Mesothelial cell of epicardium (in vitro differentiated cells): Measurements from ENCODE around the gene TFPI2. TPM values are rescaled to one million over a fixed set of nuclear protein-coding genes. Genes with fewer than 3 reads are reported as not detected.
"Not testable (repeated sequence)": the region's sequence is repeated elsewhere in the genome, so short reads cannot be mapped to it uniquely, and the experiment has no call there.

Experiments
- DNase-seq, 2 experiments: peaks; one replicate each; pipeline ENCODE4 v3.0.0; 2021; ENCODE audit warnings: low spot score in 2 of 2; ENCODE audit not compliant: unreplicated experiment in 2 of 2
- H3K27ac Mint-ChIP-seq: 2 replicates; pipeline ENCODE4 v1.8.0; 2021; ENCODE audit warnings: mixed read lengths
- H3K27me3 Mint-ChIP-seq: 2 replicates; pipeline ENCODE4 v1.8.0; 2021; ENCODE audit warnings: low read depth, mixed read lengths
- H3K36me3 Mint-ChIP-seq: 2 replicates; pipeline ENCODE4 v1.8.0; 2021; ENCODE audit warnings: mixed read lengths
- H3K4me1 Mint-ChIP-seq: 2 replicates; pipeline ENCODE4 v1.8.0; 2021; ENCODE audit warnings: mixed read lengths
- H3K4me3 Mint-ChIP-seq: 2 replicates; pipeline ENCODE4 v1.8.0; 2021; ENCODE audit warnings: mild to moderate bottlenecking, moderate library complexity, mixed read lengths
- H3K9me3 Mint-ChIP-seq: 2 replicates; pipeline ENCODE4 v1.8.0; 2021; ENCODE audit warnings: mixed read lengths
- CTCF ChIP-seq: fragments of 200-600 bp; sonication (generic); IDR thresholded peaks from one replicate; pipeline ENCODE4 v1.5.0; 2021; ENCODE audit warnings: antibody characterized with exemption; ENCODE audit not compliant: unreplicated experiment
- total RNA-seq: library from RNA; stranded (reverse); gene quantifications from 3 replicates; pipeline ENCODE4 v1.2.1, GENCODE V29; 2021

Gene TFPI2
- total RNA-seq, 1 donor from 2014 or later = 69.4 TPM

DNA sequence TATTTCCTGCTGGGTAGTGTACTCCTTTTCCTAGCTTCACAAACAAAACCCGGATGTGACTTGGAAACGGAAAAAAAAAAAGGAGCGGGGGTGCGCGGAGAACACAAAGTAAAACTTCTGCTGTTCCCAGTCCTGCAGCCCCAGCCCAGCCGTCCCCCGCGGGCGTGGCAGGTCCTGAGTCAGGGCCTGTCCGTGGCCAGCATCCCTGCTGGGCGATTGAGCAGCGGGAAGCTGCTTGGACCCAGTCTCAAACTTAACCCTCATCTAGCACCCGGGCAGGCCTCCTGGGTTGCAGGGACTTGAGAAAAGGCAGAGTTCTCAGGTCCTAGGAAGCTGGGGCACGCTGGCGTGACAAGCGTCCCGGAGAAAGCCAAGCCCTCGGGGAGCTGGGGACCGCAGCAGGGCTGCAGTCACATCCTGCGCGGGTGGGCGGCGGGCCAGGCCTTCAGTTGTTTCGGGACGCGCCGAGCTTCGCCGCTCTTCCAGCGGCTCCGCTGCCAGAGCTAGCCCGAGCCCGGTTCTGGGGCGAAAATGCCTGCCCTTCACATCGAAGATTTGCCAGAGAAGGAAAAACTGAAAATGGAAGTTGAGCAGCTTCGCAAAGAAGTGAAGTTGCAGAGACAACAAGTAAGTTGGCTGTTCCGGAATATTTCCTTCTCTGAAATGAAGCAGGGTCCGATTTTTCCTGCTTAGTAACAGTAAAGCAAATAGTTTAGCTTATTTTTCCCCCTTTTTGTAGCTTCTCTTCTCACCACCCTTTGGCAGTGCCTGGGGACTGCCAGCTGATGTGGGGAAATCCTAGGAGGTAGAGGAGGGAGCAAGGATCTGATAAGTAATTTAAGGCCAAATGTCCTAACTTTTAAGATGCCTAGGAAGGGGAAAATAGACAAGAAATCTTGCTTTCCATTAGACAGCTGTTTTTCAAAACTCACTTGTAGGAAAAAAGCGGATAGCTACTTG lies 31.3 kb upstream of the TFPI2 start, which contains the start of gene GNG11:
TSS of gene GNG11 (plus strand) at position 129 of the 960 bp plus-strand sequence. CDS start at position 532, 403 bp downstream.
- H3K27ac Mint-ChIP-seq = peak within 1 kb of the TSS; percentile 92

GRCh38 chr7:93921186-93921585 lies 30.6 kb upstream of the TFPI2 start:
- DNase-seq = no peak
- H3K36me3 Mint-ChIP-seq = no peaks in the 10 kb centered on the region
- H3K4me3 Mint-ChIP-seq = peak overlapping the region; percentile 78
- H3K4me1 Mint-ChIP-seq = peaks cover 15% of the 10 kb centered on the region
- peaks cover 6% of the 10 kb centered on the region for H3K27me3 Mint-ChIP-seq
- H3K9me3 Mint-ChIP-seq = no peaks in the 10 kb centered on the region
- peak overlapping the region; percentile 76 for H3K27ac Mint-ChIP-seq
- no peak for TF ChIP-seq CTCF

More for the DNA sequence above, 31.3 kb upstream of the TFPI2 start, which contains the start of gene GNG11:
- peak within 1 kb of the TSS; percentile 78 for H3K4me3 Mint-ChIP-seq
- DNase-seq = peak; percentile 50 to 73
- peaks cover 6% of the 10 kb centered on the region for H3K36me3 Mint-ChIP-seq
- peaks cover 10% of the 10 kb centered on the region for H3K4me1 Mint-ChIP-seq
- TF ChIP-seq CTCF = no peak
- no peaks in the 10 kb centered on the region for H3K9me3 Mint-ChIP-seq
- peaks cover 6% of the 10 kb centered on the region for H3K27me3 Mint-ChIP-seq

- Mint-ChIP-seq H3K27ac (peak overlapping the region; percentile 76), H3K27me3 (peaks cover 6% of the 10 kb centered on the region), H3K36me3 (no peaks in the 10 kb centered on the region), H3K9me3 (no peaks in the 10 kb centered on the region), H3K4me1 (peaks cover 15% of the 10 kb centered on the region), H3K4me3 (peak overlapping the region; percentile 78)
- TF ChIP-seq CTCF = no peak
- DNase-seq = no peak
These were observed 30.1 kb upstream of the TFPI2 start for GRCh38 chr7:93920496-93921182.

DNA sequence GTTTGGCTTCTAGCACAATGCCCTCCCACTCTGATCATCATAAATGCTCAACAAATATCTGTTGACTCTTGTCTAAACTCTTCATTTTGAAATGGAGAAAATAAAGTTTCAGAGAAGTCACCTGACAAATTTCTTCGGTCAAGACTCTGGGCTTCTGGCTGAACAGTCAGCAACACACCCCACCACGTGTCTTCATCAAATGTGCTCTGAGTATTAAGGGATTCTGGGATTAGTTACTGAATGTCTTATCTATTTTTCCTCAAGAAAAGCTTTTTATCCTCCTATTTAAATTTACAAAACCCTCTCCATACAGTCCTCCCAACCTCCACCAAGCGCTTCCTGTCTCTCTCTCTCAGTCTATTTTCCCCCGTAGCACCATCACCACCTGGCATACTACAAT lies 25.8 kb upstream of the TFPI2 start:
- peaks cover 35% of the 10 kb centered on the region for H3K4me1 Mint-ChIP-seq
- not testable (repeated sequence) for H3K27me3 Mint-ChIP-seq, H3K36me3 Mint-ChIP-seq, H3K4me3 Mint-ChIP-seq, H3K9me3 Mint-ChIP-seq, DNase-seq
- peak overlapping the region; percentile 37 for H3K27ac Mint-ChIP-seq

DNA sequence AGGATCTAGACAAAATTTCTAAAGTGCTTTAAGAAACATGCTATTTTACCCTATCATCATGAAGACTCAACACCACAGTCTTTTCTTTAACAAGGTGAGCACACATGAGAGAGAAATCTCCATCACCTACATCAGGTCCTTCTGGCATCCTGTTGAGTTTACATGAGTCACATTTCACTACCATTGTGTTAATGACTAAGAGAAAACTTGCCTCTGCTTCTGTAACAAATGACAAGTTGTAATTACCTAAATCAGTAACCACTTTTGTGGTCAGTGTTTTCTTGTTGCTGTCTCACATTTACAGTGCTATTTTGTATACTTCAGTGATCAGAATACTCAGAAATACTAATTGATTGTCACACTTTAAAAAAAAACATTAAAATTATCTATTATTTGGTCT lies 25.3 kb upstream of the TFPI2 start:
- not testable (repeated sequence) for H3K27ac Mint-ChIP-seq, H3K27me3 Mint-ChIP-seq, H3K4me3 Mint-ChIP-seq, DNase-seq, H3K36me3 Mint-ChIP-seq, H3K9me3 Mint-ChIP-seq
- peaks cover 35% of the 10 kb centered on the region for H3K4me1 Mint-ChIP-seq

- not testable (repeated sequence) for H3K9me3 Mint-ChIP-seq
These were observed 24.8 kb upstream of the TFPI2 start for GRCh38 chr7:93915206-93915842.

More at GRCh38 chr7:93915206-93915842, 24.8 kb upstream of the TFPI2 start:
- DNase-seq, H3K4me3 Mint-ChIP-seq, H3K36me3 Mint-ChIP-seq, H3K27me3 Mint-ChIP-seq: not testable (repeated sequence)
- H3K27ac Mint-ChIP-seq = peak overlapping the region; percentile 59
- H3K4me1 Mint-ChIP-seq = peaks cover 36% of the 10 kb centered on the region
